Loucy (cell line): Measurements from ENCODE around the gene ADAMTS4.
A peak's percentile ranks its signal among the peaks of the same experiment; 100 is the strongest.

Experiments used
- H2AFZ ChIP-seq: fragments of 200-600 bp; sonication (generic); 2 replicates; pipeline ENCODE4 v1.6.0; 2016; ENCODE audit warnings: antibody characterized with exemption, mild to moderate bottlenecking, low read length, moderate library complexity
- H3F3A ChIP-seq: fragments of 200-600 bp; 2 replicates; pipeline ENCODE4 v1.6.0; 2016; ENCODE audit warnings: antibody characterized with exemption, low read depth, mild to moderate bottlenecking
- H3K27me3 ChIP-seq: fragments of 200-600 bp; sonication (generic); 2 replicates; pipeline ENCODE4 v1.6.1; 2014; ENCODE audit warnings: low read length, mild to moderate bottlenecking; ENCODE audit not compliant: insufficient read depth, poor library complexity, severe bottlenecking
- H3K36me3 ChIP-seq: fragments of 200-600 bp; sonication (generic); 2 replicates; pipeline ENCODE4 v1.6.1; 2016; ENCODE audit warnings: low read length; ENCODE audit not compliant: insufficient read depth
- H3K4me1 ChIP-seq: fragments of 200-600 bp; sonication (generic); 2 replicates; pipeline ENCODE4 v1.5.1; 2014; ENCODE audit warnings: low read length, mild to moderate bottlenecking; ENCODE audit not compliant: insufficient read depth, poor library complexity, severe bottlenecking
- H3K4me2 ChIP-seq: fragments of 200-600 bp; sonication (generic); 2 replicates; pipeline ENCODE4 v1.6.0; 2014; ENCODE audit warnings: antibody characterized with exemption, low read length, low read depth, mild to moderate bottlenecking; ENCODE audit not compliant: poor library complexity, severe bottlenecking
- H3K4me3 ChIP-seq: fragments of 200-600 bp; sonication (generic); 2 replicates; pipeline ENCODE4 v1.5.1; 2014; ENCODE audit warnings: low read length, mild to moderate bottlenecking, mixed read lengths; ENCODE audit not compliant: poor library complexity, severe bottlenecking
- H3K79me2 ChIP-seq: fragments of 200-600 bp; sonication (generic); 2 replicates; pipeline ENCODE4 v1.6.1; 2014; ENCODE audit warnings: low read length; ENCODE audit not compliant: insufficient read depth
- H3K9ac ChIP-seq: fragments of 200-600 bp; sonication (generic); 2 replicates; pipeline ENCODE4 v1.6.0; 2014; ENCODE audit warnings: mild to moderate bottlenecking, low read depth, low read length, moderate library complexity; ENCODE audit not compliant: poor library complexity, severe bottlenecking
- H3K9me2 ChIP-seq: fragments of 200-600 bp; sonication (generic); replicated peaks from 2 replicates; pipeline ENCODE4 v1.6.1; 2016; ENCODE audit warnings: low read depth, low read length, mixed read lengths
- H3K9me3 ChIP-seq: fragments of 200-600 bp; sonication (generic); 2 replicates; pipeline ENCODE4 v1.6.1; 2014; ENCODE audit warnings: mild to moderate bottlenecking, antibody characterized with exemption, low read length, low read depth; ENCODE audit not compliant: insufficient read depth
- H4K20me1 ChIP-seq: fragments of 200-600 bp; sonication (generic); 2 replicates; pipeline ENCODE4 v1.6.0; 2014; ENCODE audit warnings: antibody characterized with exemption, low read length, mild to moderate bottlenecking; ENCODE audit not compliant: insufficient read depth, poor library complexity, severe bottlenecking
- CTCF ChIP-seq: fragments of 200-600 bp; sonication (generic); conservative IDR thresholded peaks from 2 replicates; pipeline ENCODE4 v1.5.1; 2014; ENCODE audit warnings: mild to moderate bottlenecking, antibody characterized with exemption, low read length
- EZH2phosphoT487 ChIP-seq: fragments of 200-600 bp; IDR thresholded peaks from 2 replicates; pipeline ENCODE4 v1.6.1; 2018; ENCODE audit warnings: antibody characterized with exemption, mild to moderate bottlenecking, moderate library complexity, borderline replicate concordance

Gene ADAMTS4

GRCh38 chr1:161158316-161159010, 40.4 kb downstream of the ADAMTS4 start:
- no peaks in the 10 kb centered on the region for H3K27me3 ChIP-seq
- peaks cover 41% of the 10 kb centered on the region for H3K4me1 ChIP-seq
- peak overlapping the region; percentile 88 for H3K4me3 ChIP-seq
- peaks cover 16% of the 10 kb centered on the region; the same call in 1 of the 2 replicates for H3K36me3 ChIP-seq
- H3K79me2 ChIP-seq: peaks cover 47% of the 10 kb centered on the region
- no peak overlapping the region for H3K9ac ChIP-seq
- no peaks in the 10 kb centered on the region for H4K20me1 ChIP-seq
- no peaks in the 10 kb centered on the region for H3F3A ChIP-seq
- no peak overlapping the region for H2AFZ ChIP-seq
- H3K9me2 ChIP-seq: no peaks in the 10 kb centered on the region
- H3K9me3 ChIP-seq: no peaks in the 10 kb centered on the region
- peak overlapping the region; percentile 80 for H3K4me2 ChIP-seq
- TF ChIP-seq EZH2phosphoT487 (no peak), CTCF (no peak)

DNA sequence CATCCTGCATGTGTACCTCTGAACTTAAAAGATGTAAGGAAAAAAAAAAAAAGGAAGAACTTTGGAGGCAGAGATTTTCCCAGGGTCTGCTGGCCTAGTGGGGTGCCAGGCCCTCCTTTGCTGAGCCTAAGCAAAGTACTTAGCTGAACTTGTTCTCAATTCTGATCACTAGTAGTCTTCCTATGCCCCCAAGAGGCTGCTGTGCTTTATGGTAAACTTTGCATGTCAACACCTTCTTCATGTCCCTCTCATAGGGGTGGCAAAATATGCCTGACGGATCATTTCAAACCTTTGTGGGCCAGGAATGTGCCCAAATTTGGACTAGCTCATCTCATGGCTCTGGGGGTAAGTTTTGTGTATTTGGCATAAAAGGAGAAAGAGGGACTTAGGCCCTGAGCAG, 41.0 kb downstream of the ADAMTS4 start:
- no peaks in the 10 kb centered on the region for H4K20me1 ChIP-seq
- no peak for TF ChIP-seq CTCF
- TF ChIP-seq EZH2phosphoT487: no peak
- no peak overlapping the region for H3K9ac ChIP-seq
- no peak overlapping the region for H2AFZ ChIP-seq
- H3K4me2 ChIP-seq: no peak overlapping the region
- H3K9me2 ChIP-seq: no peaks in the 10 kb centered on the region
- peaks cover 41% of the 10 kb centered on the region for H3K4me1 ChIP-seq
- H3K4me3 ChIP-seq: no peak overlapping the region
- H3K79me2 ChIP-seq: peaks cover 50% of the 10 kb centered on the region
- no peaks in the 10 kb centered on the region for H3K27me3 ChIP-seq
- no peaks in the 10 kb centered on the region for H3K9me3 ChIP-seq
- no peaks in the 10 kb centered on the region for H3F3A ChIP-seq
- H3K36me3 ChIP-seq: peaks cover 16% of the 10 kb centered on the region; the same call in 1 of the 2 replicates

DNA sequence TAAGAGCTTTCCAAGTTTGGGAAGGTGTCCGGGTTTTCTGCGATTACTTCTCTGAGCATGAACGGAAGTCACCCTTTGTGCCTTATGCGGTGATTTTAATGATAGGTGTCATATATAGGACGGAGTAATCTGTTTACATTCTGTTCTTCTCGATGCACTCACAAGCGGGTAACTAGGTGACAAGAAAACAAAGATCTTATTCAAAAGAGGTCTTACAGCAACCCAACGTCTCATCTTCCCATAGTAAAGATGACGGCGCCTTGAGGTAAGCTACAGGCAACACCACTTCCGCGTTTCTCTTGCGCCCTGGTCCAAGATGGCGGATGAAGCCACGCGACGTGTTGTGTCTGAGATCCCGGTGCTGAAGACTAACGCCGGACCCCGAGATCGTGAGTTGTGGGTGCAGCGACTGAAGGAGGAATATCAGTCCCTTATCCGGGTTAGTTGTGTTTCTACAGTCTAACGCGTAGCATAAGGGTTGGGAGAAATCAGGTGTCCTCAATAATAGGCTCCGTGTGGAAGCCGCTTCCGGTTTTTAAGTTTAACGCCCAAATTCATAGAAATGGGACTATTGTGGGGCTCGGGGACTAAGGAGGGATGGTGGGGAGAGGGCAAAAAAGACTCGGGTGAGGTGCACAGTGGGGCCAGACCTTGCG, 45.0 kb downstream of the ADAMTS4 start, which contains the start of gene UFC1:
TSS of gene UFC1 (plus strand) at position 297 of the 656 bp plus-strand sequence. CDS start at position 317, 20 bp downstream.
- Histone ChIP-seq H3K79me2 (peaks cover 27% of the 10 kb centered on the region), H3K4me3 (peak within 1 kb of the TSS; percentile 85), H3F3A (no peaks in the 10 kb centered on the region), H2AFZ (peak within 1 kb of the TSS; percentile 91), H3K9me3 (no peaks in the 10 kb centered on the region), H3K27me3 (no peaks in the 10 kb centered on the region), H3K4me2 (peak within 1 kb of the TSS; percentile 73), H3K9ac (peak within 1 kb of the TSS; percentile 87), H3K36me3 (peaks cover 16% of the 10 kb centered on the region; the same call in 1 of the 2 replicates), H4K20me1 (no peaks in the 10 kb centered on the region), H3K4me1 (peaks cover 17% of the 10 kb centered on the region), H3K9me2 (no peaks in the 10 kb centered on the region)
- TF ChIP-seq EZH2phosphoT487 (no peak), CTCF (no peak)
